Panc1 (cell line): Measurements from ENCODE around the gene PPP1R9A. TPM values are rescaled to one million over a fixed set of nuclear protein-coding genes. Genes with fewer than 3 reads are reported as not detected.

ENCODE experiments used
- ATAC-seq: fragments of 200-7000 bp; cut with Tn5 transposase; 2 replicates; pipeline ENCODE4 v1.9.1; 2020; ENCODE audit warnings: mild to moderate bottlenecking, moderate library complexity
- BruUV-seq: library from RNA; stranded (reverse); fragments of 400-500 nt; replicated peaks from 2 replicates; lab custom pipeline; 2021; lab: Mats Ljungman, UMichigan
- CTCF ChIA-PET: fragments of 300-600 bp; sonication (Branson Sonifier 250); formaldehyde crosslinking; loops from one replicate; lab custom pipeline; 2022; ENCODE audit warnings: antibody characterized with exemption; lab: Charles Lee
- POLR2A ChIA-PET: fragments of 300-600 bp; sonication (Branson Sonifier 250); formaldehyde crosslinking; loops from one replicate; lab custom pipeline; 2022; ENCODE audit warnings: antibody characterized with exemption; lab: Charles Lee
- DNase-seq: peaks from one replicate; pipeline ENCODE4 v3.0.0-alpha.2; 2010; ENCODE audit warnings: low read depth, low spot score
- H3K27ac ChIP-seq: 2 replicates; pipeline ENCODE4 v1.5.1; 2011; ENCODE audit warnings: mild to moderate bottlenecking, low read length, inconsistent platforms
- H3K27me3 ChIP-seq: fragments of 200-500 bp; sonication (Bioruptor generic); 2 replicates; pipeline ENCODE4 v1.6.0; 2014; ENCODE audit warnings: low read length, inconsistent platforms; ENCODE audit not compliant: control insufficient read depth, insufficient read depth
- H3K36me3 ChIP-seq: fragments of 200-500 bp; sonication (Bioruptor generic); 2 replicates; pipeline ENCODE4 v1.5.1; 2014; ENCODE audit warnings: inconsistent platforms, mild to moderate bottlenecking, low read length, moderate library complexity; ENCODE audit not compliant: control insufficient read depth, insufficient read depth
- H3K4me1 ChIP-seq: 2 replicates; pipeline ENCODE4 v1.5.1; 2011; ENCODE audit warnings: inconsistent platforms, mild to moderate bottlenecking, low read length, moderate library complexity; ENCODE audit not compliant: control insufficient read depth, insufficient read depth
- H3K4me3 ChIP-seq, 2 experiments: 2 replicates each; pipeline ENCODE4 v1.5.1; 2011 to 2012; ENCODE audit warnings: low read depth in 2 of 2, low read length in 2 of 2, mild to moderate bottlenecking in 2 of 2, inconsistent platforms in 1 of 2, moderate library complexity in 1 of 2
- H3K9me3 ChIP-seq: fragments of 200-500 bp; sonication (Bioruptor generic); 2 replicates; pipeline ENCODE4 v1.5.1; 2014; ENCODE audit warnings: low read depth, mild to moderate bottlenecking, inconsistent platforms, low read length, moderate library complexity; ENCODE audit not compliant: control insufficient read depth, insufficient read depth
- CTCF ChIP-seq: fragments of 450-650 bp; IDR thresholded peaks from 2 replicates; pipeline ENCODE4 v1.5.1; 2017; ENCODE audit warnings: mild to moderate bottlenecking
- POLR2AphosphoS5 ChIP-seq: IDR thresholded peaks from 2 replicates; pipeline ENCODE4 v1.6.1; 2012; ENCODE audit warnings: mild to moderate bottlenecking, low read depth, low read length, moderate library complexity
- REST ChIP-seq, 2 experiments: IDR thresholded peaks; 2 replicates each; pipeline ENCODE4 v1.6.1; 2011 to 2012; ENCODE audit warnings: low read depth in 2 of 2, control low read depth in 1 of 2, low read length in 1 of 2, mild to moderate bottlenecking in 1 of 2, moderate library complexity in 1 of 2; ENCODE audit not compliant: insufficient read depth in 1 of 2
- SIN3A ChIP-seq: IDR thresholded peaks from 2 replicates; pipeline ENCODE4 v1.6.1; 2012; ENCODE audit warnings: low read depth, mild to moderate bottlenecking, low read length, moderate library complexity, borderline replicate concordance; ENCODE audit not compliant: insufficient read depth
- TCF7L2 ChIP-seq: IDR thresholded peaks from 2 replicates; pipeline ENCODE4 v1.6.1; 2011; ENCODE audit warnings: mild to moderate bottlenecking, low read depth, low read length, inconsistent platforms
- in situ Hi-C: cut with HindIII; loops from 2 replicates; pipeline ENCODE4 v1.10.0; 2016; ENCODE audit warnings: low sequenced_read_pairs, low pct_unique_long_range_greater_than_20kb
- intact Hi-C: fragments of 100-400 bp; cut with micrococcal nuclease; formaldehyde crosslinking; loops from one replicate; pipeline ENCODE4 v1.10.0; 2022; ENCODE audit not compliant: unreplicated experiment
- total RNA-seq: library from RNA; stranded (reverse); gene quantifications from one replicate; pipeline ENCODE4 v1.2.1, GENCODE V29; 2021; ENCODE audit not compliant: unreplicated experiment

Gene PPP1R9A
- total RNA-seq, 1 experiment from 2014 or later = 5.0 TPM

GRCh38 chr7:94923412-94923811 is 16.0 kb downstream of the PPP1R9A start:
- no peak for TF ChIP-seq REST (IDR thresholded peaks at IDR 0.05; ENCODE audit: insufficient read depth in 1 of 2, low read depth in 2 of 2, low read length in 1 of 2)
- no peaks in the 10 kb centered on the region for H3K4me1 ChIP-seq
- ChIA-PET CTCF (no interaction called here), POLR2A (no interaction called here)
- intact Hi-C loops = no loop called here
- no peaks in the 10 kb centered on the region for H3K36me3 ChIP-seq
- H3K9me3 ChIP-seq = no peaks in the 10 kb centered on the region
- BruUV-seq = no TSS peak
- ATAC-seq (no peak), DNase-seq (no peak)
- no peaks in the 10 kb centered on the region for H3K27me3 ChIP-seq
- no peak overlapping the region for H3K27ac ChIP-seq
- in situ Hi-C loops = no loop called here
- no peak overlapping the region for H3K4me3 ChIP-seq

- ATAC-seq = no peak
- no TSS peak for BruUV-seq
- ChIA-PET CTCF (no interaction called here), POLR2A (no interaction called here)
- H3K9me3 ChIP-seq = no peaks in the 10 kb centered on the region
- no peak overlapping the region for H3K27ac ChIP-seq
- TF ChIP-seq REST (IDR thresholded peaks at IDR 0.05; ENCODE audit: insufficient read depth in 1 of 2, low read depth in 2 of 2, low read length in 1 of 2) (no peak), SIN3A (no peak), POLR2AphosphoS5 (no peak), CTCF (no peak), TCF7L2 (no peak)
- intact Hi-C loops = no loop called here
- in situ Hi-C loops = no loop called here
- no peaks in the 10 kb centered on the region for H3K27me3 ChIP-seq
- no peaks in the 10 kb centered on the region for H3K4me1 ChIP-seq
- H3K4me3 ChIP-seq = no peak overlapping the region
- DNase-seq = no peak
- no peaks in the 10 kb centered on the region for H3K36me3 ChIP-seq
These were observed 20.8 kb downstream of the PPP1R9A start for GRCh38 chr7:94928168-94928707.
